A673 (cell line): ENCODE measurements around the gene SLC4A8. TPM values are rescaled to one million over a fixed set of nuclear protein-coding genes. Genes with fewer than 3 reads are reported as not detected.

Source experiments
- BruUV-seq: library from RNA; stranded (reverse); fragments of 400-500 nt; replicated peaks from 2 replicates; lab custom pipeline; 2021; lab: Mats Ljungman, UMichigan
- CTCF ChIA-PET: fragments of 300-600 bp; sonication (Branson Sonifier 250); formaldehyde crosslinking; loops from one replicate; lab custom pipeline; 2022; ENCODE audit warnings: antibody characterized with exemption; lab: Charles Lee
- POLR2A ChIA-PET: fragments of 300-600 bp; sonication (Branson Sonifier 250); formaldehyde crosslinking; loops from one replicate; lab custom pipeline; 2022; ENCODE audit warnings: antibody characterized with exemption; ENCODE audit not compliant: low non-redundant PET; lab: Charles Lee
- DNase-seq: peaks from one replicate; pipeline ENCODE4 v3.0.0-alpha.2; 2015; ENCODE audit warnings: low spot score
- H3K27ac ChIP-seq: fragments of 200-600 bp; sonication (generic); 2 replicates; pipeline ENCODE4 v1.5.1; 2016; ENCODE audit warnings: mixed run types, low read depth, mild to moderate bottlenecking, mixed read lengths, antibody characterized with exemption, low read length; ENCODE audit not compliant: poor library complexity, severe bottlenecking
- H3K27me3 ChIP-seq: fragments of 200-600 bp; sonication (generic); replicated peaks from 2 replicates; pipeline ENCODE4 v1.6.1; 2017; ENCODE audit warnings: mixed run types, low read depth, mild to moderate bottlenecking, mixed read lengths, antibody characterized with exemption, low read length; ENCODE audit not compliant: insufficient read depth, poor library complexity
- H3K36me3 ChIP-seq: fragments of 200-600 bp; sonication (generic); 2 replicates; pipeline ENCODE4 v1.6.1; 2016; ENCODE audit warnings: mixed run types, mild to moderate bottlenecking, mixed read lengths, antibody characterized with exemption, low read length; ENCODE audit not compliant: insufficient read depth, poor library complexity, severe bottlenecking
- H3K4me1 ChIP-seq: fragments of 200-600 bp; sonication (generic); 2 replicates; pipeline ENCODE4 v1.6.1; 2017; ENCODE audit warnings: mixed run types, mild to moderate bottlenecking, mixed read lengths, antibody characterized with exemption, low read length; ENCODE audit not compliant: insufficient read depth, poor library complexity, severe bottlenecking
- H3K4me3 ChIP-seq: fragments of 200-600 bp; sonication (generic); 2 replicates; pipeline ENCODE4 v1.5.1; 2016; ENCODE audit warnings: low read depth, mixed run types, mild to moderate bottlenecking, mixed read lengths, low read length; ENCODE audit not compliant: poor library complexity, severe bottlenecking
- H3K9me3 ChIP-seq: fragments of 200-600 bp; sonication (generic); 2 replicates; pipeline ENCODE4 v1.6.1; 2016; ENCODE audit warnings: mixed run types, low read depth, mild to moderate bottlenecking, mixed read lengths, antibody characterized with exemption, low read length; ENCODE audit not compliant: poor library complexity, severe bottlenecking
- EZH2 ChIP-seq: fragments of 200-600 bp; sonication (generic); IDR thresholded peaks from 2 replicates; pipeline ENCODE4 v1.6.1; 2017; ENCODE audit warnings: borderline replicate concordance, low read depth, mild to moderate bottlenecking, mixed read lengths, antibody characterized with exemption, low read length; ENCODE audit not compliant: poor library complexity, severe bottlenecking
- intact Hi-C: fragments of 100-400 bp; cut with micrococcal nuclease; formaldehyde crosslinking; loops from one replicate; pipeline ENCODE4 v1.10.0; 2022; ENCODE audit not compliant: unreplicated experiment
- total RNA-seq: library from RNA; stranded (reverse); gene quantifications from 2 replicates; pipeline ENCODE4 v1.2.3, GENCODE V29; 2021
- TF ChIP-seq, protein P1 (sequence below): fragments of 300-800, 200-600 bp; sonication (generic); conservative IDR thresholded peaks from 2 replicates; pipeline ENCODE4 v1.5.1; 2017; ENCODE audit warnings: low read depth, mild to moderate bottlenecking, antibody characterized with exemption, low read length, moderate library complexity, mixed read lengths

The SLC4A8 gene
- total RNA-seq, 1 experiment from 2014 or later: 0.73 TPM

DNA sequence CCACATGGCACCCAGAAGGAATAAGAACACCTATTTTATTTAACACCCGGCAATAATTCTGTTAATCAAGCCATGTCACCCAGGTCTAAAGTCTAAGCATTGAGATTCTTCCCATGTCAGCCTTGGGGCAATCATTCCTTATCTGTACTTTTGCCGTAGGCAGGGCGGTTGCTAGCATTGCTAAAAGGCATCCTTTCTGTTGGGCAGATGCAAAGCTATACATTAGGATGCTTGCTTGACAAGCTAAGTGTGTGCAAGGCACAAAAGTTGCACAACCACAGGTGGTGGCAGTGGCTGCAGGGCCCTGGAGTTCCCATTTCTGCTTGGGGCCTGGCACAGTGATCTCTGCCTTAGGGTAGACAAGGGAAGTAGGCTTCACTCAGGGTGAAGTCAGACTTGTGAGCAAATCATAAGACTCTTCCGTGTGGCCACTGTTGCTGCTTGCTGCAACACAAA, 20.9 kb upstream of the SLC4A8 start:
- ChIA-PET POLR2A (no interaction called here), CTCF (no interaction called here)
- intact Hi-C loops: no loop called here
- Histone ChIP-seq H3K36me3 (no peaks in the 10 kb centered on the region), H3K9me3 (no peaks in the 10 kb centered on the region), H3K4me3 (no peak overlapping the region), H3K27ac (no peak overlapping the region), H3K4me1 (no peaks in the 10 kb centered on the region), H3K27me3 (no peaks in the 10 kb centered on the region)
- no TSS peak for BruUV-seq
- no peak for DNase-seq
- TF ChIP-seq, protein P1, sequence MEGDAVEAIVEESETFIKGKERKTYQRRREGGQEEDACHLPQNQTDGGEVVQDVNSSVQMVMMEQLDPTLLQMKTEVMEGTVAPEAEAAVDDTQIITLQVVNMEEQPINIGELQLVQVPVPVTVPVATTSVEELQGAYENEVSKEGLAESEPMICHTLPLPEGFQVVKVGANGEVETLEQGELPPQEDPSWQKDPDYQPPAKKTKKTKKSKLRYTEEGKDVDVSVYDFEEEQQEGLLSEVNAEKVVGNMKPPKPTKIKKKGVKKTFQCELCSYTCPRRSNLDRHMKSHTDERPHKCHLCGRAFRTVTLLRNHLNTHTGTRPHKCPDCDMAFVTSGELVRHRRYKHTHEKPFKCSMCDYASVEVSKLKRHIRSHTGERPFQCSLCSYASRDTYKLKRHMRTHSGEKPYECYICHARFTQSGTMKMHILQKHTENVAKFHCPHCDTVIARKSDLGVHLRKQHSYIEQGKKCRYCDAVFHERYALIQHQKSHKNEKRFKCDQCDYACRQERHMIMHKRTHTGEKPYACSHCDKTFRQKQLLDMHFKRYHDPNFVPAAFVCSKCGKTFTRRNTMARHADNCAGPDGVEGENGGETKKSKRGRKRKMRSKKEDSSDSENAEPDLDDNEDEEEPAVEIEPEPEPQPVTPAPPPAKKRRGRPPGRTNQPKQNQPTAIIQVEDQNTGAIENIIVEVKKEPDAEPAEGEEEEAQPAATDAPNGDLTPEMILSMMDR: no peak
- TF ChIP-seq EZH2: no peak

DNA sequence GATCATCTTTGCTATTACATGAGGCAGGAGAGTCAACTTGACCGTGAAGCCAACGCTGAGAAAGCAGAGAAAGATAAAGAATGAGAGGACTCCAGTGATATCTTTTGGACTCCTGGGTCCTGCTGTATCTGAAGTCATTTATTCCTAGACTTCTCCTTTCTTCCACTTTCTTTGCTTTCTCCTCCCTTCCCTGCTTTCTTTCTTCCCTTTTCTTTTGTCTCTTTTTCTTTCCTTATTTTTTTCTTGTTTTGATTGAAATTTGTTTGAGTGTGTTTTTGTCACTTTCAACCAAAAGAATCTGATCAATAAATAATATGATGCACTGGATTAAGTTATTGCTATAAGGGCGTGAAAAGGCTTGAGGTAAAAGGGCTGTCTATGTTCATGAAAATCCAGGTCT, 20.0 kb upstream of the SLC4A8 start:
- ChIA-PET CTCF (no interaction called here), POLR2A (no interaction called here)
- TF ChIP-seq, protein P1: no peak
- TF ChIP-seq EZH2: no peak
- Histone ChIP-seq H3K36me3 (no peaks in the 10 kb centered on the region), H3K27me3 (no peaks in the 10 kb centered on the region), H3K4me1 (no peaks in the 10 kb centered on the region), H3K27ac (no peak overlapping the region), H3K4me3 (no peak overlapping the region), H3K9me3 (no peaks in the 10 kb centered on the region)
- intact Hi-C loops: no loop called here
- no peak for DNase-seq
- BruUV-seq: no TSS peak

DNA sequence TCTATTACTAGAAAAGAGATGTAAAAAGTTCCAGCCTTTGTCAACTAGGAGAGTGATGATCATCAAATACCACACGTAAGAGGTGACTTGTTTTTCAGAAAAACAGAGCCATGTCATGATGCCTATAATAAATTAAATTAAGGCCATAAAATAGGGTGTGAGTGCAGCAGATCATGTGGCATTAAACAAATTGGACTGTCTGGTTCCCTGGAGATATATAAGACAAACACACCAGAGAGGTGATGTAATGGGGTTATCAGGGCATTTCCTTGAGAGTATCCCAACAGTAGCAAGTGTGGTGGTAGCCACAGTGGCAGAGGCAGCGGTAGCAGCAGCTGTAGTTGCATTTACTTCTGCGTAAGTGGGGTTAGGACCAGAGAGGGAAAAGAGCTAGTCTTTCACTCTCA, 18.8 kb upstream of the SLC4A8 start:
- Histone ChIP-seq H3K27ac (no peak overlapping the region), H3K27me3 (no peaks in the 10 kb centered on the region), H3K4me3 (no peak overlapping the region), H3K4me1 (no peaks in the 10 kb centered on the region), H3K36me3 (no peaks in the 10 kb centered on the region), H3K9me3 (no peaks in the 10 kb centered on the region)
- DNase-seq: no peak
- ChIA-PET CTCF (no interaction called here), POLR2A (no interaction called here)
- TF ChIP-seq, protein P1: no peak
- no peak for TF ChIP-seq EZH2
- intact Hi-C loops: no loop called here
- BruUV-seq: no TSS peak
